Regular cardiac myocyte (primary cell): Measurements from ENCODE around the gene GNPDA1. TPM values are rescaled to one million over a fixed set of nuclear protein-coding genes. Genes with fewer than 3 reads are reported as not detected.

Experiments
- total RNA-seq: library from RNA; depleted of rRNA; stranded (reverse); fragments of >200 nt; gene quantifications from 2 replicates; pipeline ENCODE4 v1.2.3, GENCODE V29; 2014

GNPDA1 gene
- total RNA-seq = 43.7 and 84.6 TPM in 2 replicates

GRCh38 chr5:142012792-142013388 is at the start of gene GNPDA1:
TSS of gene GNPDA1 (minus strand) at chr5:142013027. CDS start at chr5:142012035, 992 bp downstream.

GRCh38 chr5:141968914-141969608 is 43.8 kb downstream of the GNPDA1 start, which contains the start of gene RNF14:
TSS of gene RNF14 (plus strand) at chr5:141969105. CDS start at chr5:141973589, 4,484 bp downstream.

GRCh38 chr5:141958113-141958512 is 54.7 kb downstream of the GNPDA1 start, which contains the start of gene PCDH12:
TSS of gene PCDH12 (minus strand) at chr5:141958202. CDS start at chr5:141957851, 351 bp downstream.

Other genes with a start within 250 kb of the GNPDA1 start
- gene PCDH1, start 134.6 kb downstream of the GNPDA1 start, total RNA-seq = 0.77 and 2.3 TPM in 2 replicates
- 22.2 and 31.6 TPM in 2 replicates for gene DELE1, start 89.2 kb downstream of the GNPDA1 start, total RNA-seq
- gene PCDH12, start 54.8 kb downstream of the GNPDA1 start, total RNA-seq = 0.56 and 0.77 TPM in 2 replicates
- 78.8 and 92.5 TPM in 2 replicates for gene RNF14, start 43.9 kb downstream of the GNPDA1 start, total RNA-seq
- 105 and 118 TPM in 2 replicates for gene NDFIP1, start 95.8 kb upstream of the GNPDA1 start, total RNA-seq